GM19467 (cell line): ENCODE results near the gene ARHGEF1.
A peak's percentile ranks its signal among the peaks of the same experiment; 100 is the strongest.

Experiments
- ATAC-seq: cut with Tn5 transposase; IDR thresholded peaks from one replicate; pipeline ENCODE4 v1.9.1; 2021; ENCODE audit warnings: mild to moderate bottlenecking, moderate library complexity; ENCODE audit not compliant: unreplicated experiment

Gene ARHGEF1

GRCh38 chr19:41883463-41883820 lies 458 bp downstream of the ARHGEF1 start:
- ATAC-seq: no peak

- ATAC-seq: peak; percentile 67
Observed at GRCh38 chr19:41883821-41884733, 1.1 kb downstream of the ARHGEF1 start.

- ATAC-seq: no peak
Observed at GRCh38 chr19:41886761-41887710, 4.1 kb downstream of the ARHGEF1 start.

- ATAC-seq: no peak
Observed at GRCh38 chr19:41887711-41888382, 4.9 kb downstream of the ARHGEF1 start.

GRCh38 chr19:41888926-41889325 lies 5.9 kb downstream of the ARHGEF1 start:
- ATAC-seq: no peak

- ATAC-seq: no peak
Observed at GRCh38 chr19:41889896-41890295, 6.9 kb downstream of the ARHGEF1 start.

GRCh38 chr19:41890936-41891335 lies 8.0 kb downstream of the ARHGEF1 start:
- no peak for ATAC-seq

- no peak for ATAC-seq
Observed at GRCh38 chr19:41892173-41892902, 9.4 kb downstream of the ARHGEF1 start.

- no peak for ATAC-seq
Observed at GRCh38 chr19:41893899-41894298, 10.9 kb downstream of the ARHGEF1 start.

GRCh38 chr19:41894350-41894749 lies 11.4 kb downstream of the ARHGEF1 start:
- ATAC-seq: no peak

- ATAC-seq: no peak
Observed at GRCh38 chr19:41895745-41896580, 13.0 kb downstream of the ARHGEF1 start.

GRCh38 chr19:41896581-41896942 lies 13.6 kb downstream of the ARHGEF1 start:
- no peak for ATAC-seq

GRCh38 chr19:41897181-41897580 lies 14.2 kb downstream of the ARHGEF1 start:
- ATAC-seq: no peak

- ATAC-seq: no peak
Observed at GRCh38 chr19:41897820-41898219, 14.8 kb downstream of the ARHGEF1 start.

GRCh38 chr19:41898235-41898634 lies 15.3 kb downstream of the ARHGEF1 start:
- ATAC-seq: no peak

- ATAC-seq: no peak
Observed at GRCh38 chr19:41901707-41902360, 18.9 kb downstream of the ARHGEF1 start.

- ATAC-seq: no peak
Observed at GRCh38 chr19:41902594-41902993, 19.6 kb downstream of the ARHGEF1 start.

- no peak for ATAC-seq
Observed at GRCh38 chr19:41903193-41903953, 20.4 kb downstream of the ARHGEF1 start.
